ENCODE measurements around the gene EEF1AKMT2.

EEF1AKMT2 gene

DNA sequence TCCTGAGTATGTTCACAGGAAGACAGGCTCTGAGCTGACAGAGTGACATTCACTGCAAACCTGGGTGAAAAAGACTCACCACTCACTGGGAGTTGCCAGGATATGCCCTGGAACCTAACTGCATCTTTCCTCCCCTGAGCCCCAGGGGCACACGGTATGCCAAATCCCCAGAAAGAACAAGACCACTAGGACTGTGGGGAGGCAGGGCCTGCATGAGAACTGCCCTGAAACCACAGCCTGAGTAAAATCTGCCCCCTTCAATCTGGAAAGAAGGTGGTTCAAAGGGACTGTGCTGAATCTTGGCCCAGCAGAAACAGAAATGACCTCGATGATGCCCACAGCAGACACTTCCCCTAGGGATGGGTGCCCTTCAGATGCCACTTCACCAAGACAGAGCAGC, 54.0 kb downstream of the EEF1AKMT2 start:
- DNase-seq (ENCODE audit: low spot score), result no peak

DNA sequence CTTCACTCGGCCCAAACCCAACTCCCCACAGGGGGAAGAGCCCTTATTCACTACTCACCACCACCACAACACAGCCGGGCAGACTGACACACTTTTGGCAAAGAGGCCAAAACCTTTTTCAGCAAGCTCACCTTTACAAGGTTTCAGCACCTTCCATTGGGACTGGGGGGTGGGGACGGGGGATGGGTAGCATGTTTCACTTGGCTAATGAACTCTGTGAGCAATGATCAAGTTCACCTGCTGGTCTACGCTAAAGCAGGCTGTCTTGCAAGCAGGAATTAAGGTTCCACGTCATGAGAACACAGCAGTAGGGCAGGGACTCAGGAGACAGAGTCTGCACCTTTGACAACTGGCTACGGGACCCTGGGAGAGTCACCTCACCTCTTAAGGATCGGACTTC, 54.5 kb downstream of the EEF1AKMT2 start:
- DNase-seq (ENCODE audit: low spot score), result no peak

DNA sequence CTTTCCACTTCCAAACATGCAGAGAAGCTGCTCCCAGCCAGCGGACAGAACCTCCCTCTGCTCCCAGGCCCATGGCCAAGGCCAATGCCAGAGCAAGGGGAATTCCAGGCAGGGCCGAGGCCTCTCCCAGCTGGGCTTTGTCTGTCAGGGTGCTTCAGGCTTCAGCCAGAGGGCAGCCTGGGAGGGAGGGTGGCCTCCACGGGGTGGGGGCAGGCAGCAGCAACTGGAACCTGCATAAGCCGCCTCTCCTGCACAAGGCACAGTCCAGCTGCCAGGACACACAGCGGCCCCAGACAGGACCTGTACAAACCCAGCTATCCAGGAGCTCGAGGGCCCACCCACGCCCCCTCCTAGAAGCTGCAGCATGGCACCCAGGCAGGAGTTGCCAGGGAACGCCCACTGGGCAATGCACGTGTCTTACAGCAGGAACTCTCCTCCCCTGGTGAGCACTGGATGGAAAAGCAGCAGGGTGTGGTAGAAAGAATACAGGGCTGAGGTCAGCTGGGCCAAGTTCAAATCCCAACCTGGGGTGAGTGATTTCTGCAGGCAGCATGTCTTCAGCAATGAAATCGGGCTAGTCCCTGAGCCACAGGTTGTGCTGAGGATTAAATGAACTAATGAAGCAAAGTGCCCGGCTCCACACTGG, 55.1 kb downstream of the EEF1AKMT2 start:
- peak; percentile 43 for DNase-seq (ENCODE audit: low spot score)

DNA sequence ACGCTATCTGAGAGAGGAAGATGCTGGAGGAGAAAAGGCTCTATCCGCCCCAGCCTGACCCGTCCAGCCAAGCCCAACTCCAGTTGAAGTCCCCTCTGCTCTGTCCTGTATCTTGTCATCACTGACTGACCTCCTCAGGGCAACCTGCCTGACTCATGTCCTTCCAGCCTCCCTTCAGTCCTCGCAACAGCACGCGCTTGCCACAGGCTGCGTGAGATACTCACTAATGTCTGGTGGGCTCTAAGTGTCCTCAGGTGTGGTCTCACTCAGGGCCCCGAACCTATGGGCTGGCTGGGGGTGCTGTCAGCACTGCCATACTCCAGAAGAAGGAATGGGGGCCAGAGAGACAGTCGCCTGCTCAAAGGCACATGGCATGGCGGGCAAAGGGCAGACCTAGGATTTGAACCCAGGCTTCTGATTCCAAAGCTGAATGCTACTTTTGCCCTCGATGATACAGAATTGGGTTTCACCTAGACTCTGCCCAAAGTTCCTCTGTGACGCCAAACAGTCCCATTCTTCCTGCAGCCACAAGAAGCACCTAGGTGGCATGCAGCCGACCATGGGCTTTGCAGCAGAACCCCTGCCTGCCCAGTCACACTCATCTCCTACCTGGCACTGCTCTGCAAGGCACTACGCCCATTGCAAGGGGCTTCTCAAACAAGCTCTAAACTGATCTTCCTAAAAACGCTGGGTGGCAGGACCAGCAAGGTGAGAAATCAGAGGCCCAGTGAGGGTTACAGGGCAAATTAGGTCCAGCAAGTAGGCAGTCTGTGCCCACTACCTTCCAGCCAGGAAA, 56.0 kb downstream of the EEF1AKMT2 start:
- DNase-seq (ENCODE audit: low spot score), result no peak

DNA sequence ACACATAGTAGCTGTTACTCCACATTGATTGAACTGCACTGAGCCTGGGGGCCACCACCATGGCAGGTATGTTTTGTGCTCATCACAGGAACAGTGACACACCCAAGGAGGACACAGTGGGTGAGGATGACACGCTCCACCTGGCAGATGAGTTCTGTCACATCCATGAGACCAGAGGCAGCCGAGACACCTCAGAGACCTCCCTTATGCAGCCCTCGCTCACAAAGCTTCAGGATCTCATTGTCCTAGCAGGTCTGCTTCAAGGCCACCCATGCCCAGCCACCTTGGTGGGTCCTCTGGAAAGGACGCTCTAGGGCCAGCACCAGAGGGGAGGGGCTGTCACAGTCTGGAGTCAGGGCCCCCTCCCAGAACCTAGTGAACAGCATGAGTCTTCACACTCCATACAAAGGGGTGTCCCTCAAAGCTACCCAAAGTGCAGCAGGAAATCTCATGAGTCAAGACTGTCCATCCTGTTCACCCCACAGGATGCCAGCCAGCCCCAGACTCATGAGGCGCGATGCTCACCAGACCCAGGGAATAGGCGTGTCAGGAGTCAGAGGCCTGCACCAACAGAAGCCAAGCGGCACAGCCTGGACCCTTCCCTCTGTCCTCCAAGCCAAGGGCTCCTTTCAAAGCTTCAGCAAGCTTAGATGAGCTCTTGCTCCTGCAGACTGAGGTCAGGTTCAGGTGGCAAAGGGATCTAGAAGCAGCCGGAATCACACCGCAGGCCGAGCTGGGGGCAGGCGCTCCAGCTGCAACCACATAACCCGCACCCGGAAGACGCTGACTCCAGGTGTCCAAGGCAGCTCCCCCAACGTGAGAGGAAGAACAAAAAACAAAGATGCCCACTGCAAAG, 57.1 kb downstream of the EEF1AKMT2 start:
- DNase-seq (ENCODE audit: low spot score), result no peak

DNA sequence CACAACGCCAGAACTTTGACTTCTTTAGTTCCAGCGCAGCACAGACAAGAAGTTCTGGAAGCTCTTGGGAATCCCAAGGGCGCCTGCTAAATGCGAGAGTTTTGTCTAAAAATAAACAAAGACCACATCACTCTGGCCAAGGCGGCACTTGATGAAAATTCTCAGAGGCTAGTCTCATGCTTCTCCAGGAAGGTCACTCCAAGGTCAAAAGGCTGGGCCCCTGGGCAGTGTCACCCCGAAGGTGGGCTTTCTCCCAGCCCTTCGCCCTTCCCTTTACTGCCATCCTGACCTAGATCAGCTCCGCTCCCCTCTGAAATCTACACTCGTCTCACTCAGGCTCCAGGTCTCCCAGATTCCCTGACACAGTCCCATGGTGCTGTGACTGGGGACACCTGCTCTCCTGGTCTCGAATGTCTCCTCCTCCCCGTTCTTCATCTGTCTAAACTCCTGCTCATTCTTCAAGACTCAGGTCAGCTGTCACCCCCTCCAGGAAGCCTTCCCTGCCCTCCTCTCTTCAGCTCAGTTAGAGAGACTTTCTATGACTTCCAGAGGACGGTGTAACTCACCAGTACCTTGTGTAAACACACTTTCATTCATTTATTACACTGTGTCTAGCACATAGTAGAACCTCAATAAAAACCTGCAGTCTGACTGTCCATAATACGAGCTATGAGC, 58.0 kb downstream of the EEF1AKMT2 start:
- no peak for DNase-seq (ENCODE audit: low spot score)

DNA sequence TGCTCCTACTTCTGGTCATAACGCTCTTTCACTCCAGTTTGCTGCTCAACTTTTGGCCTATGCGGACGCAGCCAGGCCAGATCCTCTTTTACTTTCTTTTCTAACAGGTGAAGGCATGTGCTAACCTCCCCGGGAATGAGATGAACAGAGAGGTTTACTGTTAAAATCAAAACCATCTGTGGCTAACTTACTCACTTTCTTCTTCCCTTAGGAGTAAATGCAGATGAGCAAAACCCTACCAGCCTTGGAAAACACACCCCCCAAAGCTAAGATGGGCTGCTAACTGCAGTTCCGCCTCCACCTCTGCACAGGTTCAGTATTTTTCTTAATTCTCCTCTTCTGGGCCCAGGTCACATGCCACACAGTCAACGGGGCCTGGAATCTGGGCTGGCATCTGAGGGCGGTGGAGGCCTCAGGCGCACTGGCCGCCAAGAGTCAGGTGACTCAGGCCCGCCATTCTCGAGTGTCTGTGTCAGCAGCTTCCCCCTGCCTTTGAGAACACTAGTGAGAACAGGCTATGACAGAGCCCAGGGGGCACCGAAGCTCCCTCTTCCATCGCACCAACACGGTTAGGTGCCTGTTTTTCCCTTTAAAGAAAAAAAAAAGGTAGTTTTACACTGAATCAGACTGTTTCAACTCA, 58.6 kb downstream of the EEF1AKMT2 start:
- no peak for DNase-seq (ENCODE audit: low spot score)

DNA sequence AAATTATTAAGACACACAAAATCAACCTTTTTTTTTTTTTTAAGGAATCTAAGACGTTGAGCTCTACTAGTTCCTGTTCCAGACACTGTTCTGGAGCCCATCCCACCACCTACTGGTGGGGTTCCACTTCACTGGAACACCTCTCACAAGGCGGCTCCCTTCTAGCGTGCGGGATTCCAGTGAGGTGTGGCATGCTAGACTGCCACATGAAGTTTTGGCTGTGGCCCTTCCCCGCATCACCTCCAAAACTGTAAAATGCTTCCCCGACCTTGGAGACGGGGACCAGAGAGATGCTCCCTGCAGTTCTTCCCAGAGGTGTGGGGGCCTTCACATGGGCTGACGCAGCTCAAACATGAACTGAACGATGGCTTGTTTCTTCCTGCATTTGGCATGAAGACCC, 60.1 kb downstream of the EEF1AKMT2 start:
- DNase-seq (ENCODE audit: low spot score), result no peak

DNA sequence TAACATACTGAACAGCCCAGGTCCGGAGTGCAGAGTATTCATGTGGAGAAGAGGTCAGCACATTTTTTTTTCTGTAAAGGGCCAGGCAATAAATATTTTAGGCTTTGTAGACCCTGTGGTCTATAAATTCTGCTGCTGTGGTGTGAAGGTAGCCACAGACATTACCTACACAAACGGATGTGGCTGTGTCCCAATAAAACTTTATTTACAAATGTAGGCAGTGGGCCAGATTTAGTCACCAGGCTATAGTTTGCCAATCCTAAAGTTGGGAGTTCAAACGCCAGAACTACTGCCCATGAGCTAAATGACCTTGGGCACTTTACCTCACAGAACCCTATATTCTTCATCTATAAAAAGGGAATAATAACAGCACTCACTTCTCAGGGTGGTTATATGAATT, 60.9 kb downstream of the EEF1AKMT2 start:
- no peak for DNase-seq (ENCODE audit: low spot score)

DNA sequence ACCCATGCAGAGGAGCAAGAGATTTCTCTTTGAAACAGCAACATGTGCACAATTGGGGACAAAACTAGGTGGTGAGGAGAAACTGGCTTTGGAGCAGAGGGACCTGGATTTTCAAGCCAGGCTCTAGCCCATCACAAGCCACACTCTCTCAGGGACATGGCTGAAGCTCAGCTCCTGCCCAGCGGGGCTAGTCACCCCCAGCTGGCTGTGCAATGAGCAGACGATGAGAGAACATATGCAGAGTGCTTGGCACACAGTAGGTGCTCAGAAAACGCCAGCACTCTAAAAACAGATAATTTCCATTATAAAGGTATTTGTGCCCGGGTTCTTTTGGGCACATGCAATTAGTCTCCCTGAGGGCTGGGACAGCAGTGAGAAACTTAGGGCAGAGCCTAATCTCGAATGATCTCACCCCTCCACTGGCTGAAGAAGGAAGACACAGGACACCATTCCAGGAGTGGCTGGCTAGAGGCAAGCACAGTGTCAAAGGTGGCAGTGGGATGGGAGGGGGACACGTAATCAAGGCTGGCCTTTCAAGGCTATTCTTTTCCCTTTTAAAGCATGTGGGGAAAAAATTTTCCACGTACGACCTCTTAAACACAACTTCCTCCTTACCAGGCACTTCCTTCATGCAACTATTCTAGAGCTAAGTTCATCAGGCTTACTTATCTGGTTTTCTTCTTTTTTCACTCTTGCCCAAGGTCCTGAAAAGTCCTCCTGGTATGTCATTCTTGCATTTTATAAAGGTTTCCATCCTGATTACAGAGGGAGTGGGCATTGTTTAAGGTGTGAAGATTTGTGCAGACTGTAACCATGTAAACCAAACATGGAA, 62.6 kb downstream of the EEF1AKMT2 start:
- DNase-seq (ENCODE audit: low spot score), result no peak

DNA sequence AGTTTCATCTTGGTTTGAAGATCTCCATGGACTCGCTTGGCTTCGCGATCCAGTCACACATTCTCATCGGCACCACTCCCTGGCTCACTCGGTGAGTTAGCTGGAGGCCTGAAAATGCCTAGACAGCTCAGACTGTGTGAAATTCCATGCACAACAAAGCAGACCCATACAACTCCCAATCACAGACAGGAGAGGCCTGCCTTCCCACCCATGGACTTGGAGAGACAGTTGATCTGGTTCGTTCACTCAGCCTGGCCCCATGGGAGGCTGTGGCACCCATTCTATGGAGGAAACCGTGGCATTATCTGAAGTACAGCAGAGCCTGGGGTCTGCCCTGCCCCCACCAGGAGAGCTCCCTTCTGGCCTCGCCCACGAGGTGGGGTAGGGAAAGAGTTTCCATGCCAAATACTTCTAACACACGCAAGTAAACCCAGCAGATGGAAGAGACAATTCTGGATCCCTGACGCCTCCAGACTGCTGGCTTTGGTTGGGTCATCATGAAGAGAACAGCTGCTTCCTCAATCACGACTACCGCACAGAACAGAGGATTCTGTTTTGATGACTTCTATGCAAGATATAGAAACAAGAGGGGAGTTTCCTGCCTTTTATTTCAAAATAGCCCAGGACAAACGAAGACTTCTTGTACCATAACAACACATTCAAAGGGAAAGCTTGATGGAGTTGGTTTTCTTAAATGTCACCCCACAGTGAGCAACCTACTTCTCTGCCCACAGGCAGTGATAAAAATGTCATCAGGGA, 63.4 kb downstream of the EEF1AKMT2 start:
- no peak for DNase-seq (ENCODE audit: low spot score)

DNA sequence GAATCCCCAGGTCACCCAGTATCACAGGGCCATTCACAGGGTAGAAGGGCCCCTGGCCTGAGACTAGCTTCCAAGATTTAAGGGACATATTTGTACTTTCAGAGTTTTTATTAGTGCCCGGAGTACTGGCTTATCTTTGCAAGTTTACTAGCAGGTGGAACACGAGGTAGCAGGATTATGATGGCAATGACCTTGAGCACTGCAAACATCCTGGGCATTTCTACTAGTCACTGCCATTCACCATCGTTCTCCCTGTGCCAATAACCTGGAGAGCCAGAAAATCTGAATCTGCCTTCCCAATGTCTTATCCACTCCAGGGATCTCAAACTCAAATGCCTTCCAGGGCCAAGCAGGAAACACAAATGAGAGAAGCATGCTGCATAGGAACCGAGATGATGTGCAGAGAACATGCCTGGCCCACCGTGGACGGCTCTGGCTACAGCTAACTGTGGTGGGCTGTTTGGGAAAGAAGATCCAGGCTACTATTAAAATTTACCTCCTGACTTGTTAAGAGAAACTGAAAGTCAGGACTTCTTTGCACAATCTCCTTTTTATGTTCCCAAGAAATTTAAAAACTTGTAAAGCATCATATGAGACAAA, 64.2 kb downstream of the EEF1AKMT2 start:
- no peak for DNase-seq (ENCODE audit: low spot score)

DNA sequence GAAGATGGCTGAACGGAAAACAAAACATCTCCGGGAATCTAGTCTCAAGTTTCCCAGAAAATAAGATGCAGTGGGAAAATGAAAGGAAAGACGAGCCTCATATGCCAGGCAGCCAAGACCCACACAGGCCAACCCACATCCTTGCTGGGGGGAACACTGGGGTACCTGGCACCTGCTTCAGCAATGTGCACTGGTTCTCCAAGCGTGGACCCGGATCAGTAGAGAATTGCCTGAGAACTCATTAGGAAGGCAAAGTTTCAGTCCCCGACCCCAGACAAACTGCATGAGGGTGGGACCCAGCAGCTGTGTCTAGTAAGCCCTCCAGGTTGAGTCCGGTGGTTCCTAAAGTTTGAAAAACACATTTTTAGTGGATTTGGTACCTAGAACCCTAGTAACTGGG, 65.9 kb downstream of the EEF1AKMT2 start:
- DNase-seq (ENCODE audit: low spot score), result no peak

DNA sequence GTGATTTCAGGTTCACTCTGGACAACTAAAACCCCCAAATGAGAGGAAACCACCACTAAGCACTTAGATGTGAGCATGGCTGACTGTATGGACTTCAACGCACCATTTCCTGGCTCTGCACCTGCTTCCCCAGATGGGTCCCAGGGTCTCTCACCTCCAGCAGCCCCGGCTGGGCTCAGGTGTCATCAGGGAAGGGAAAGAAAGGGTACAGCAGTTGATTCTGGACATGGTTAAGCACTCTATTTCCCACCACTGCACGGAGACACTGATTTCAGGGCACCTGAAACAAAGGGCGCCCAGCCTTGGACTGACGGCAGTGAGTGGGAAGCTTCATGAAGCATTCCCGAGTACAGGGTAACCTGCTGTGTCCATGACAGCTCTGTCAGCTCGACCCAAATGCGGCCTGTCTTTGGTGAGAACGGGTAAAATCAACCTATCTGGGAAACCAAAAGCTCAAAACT, 66.5 kb downstream of the EEF1AKMT2 start:
- no peak for DNase-seq (ENCODE audit: low spot score)

DNA sequence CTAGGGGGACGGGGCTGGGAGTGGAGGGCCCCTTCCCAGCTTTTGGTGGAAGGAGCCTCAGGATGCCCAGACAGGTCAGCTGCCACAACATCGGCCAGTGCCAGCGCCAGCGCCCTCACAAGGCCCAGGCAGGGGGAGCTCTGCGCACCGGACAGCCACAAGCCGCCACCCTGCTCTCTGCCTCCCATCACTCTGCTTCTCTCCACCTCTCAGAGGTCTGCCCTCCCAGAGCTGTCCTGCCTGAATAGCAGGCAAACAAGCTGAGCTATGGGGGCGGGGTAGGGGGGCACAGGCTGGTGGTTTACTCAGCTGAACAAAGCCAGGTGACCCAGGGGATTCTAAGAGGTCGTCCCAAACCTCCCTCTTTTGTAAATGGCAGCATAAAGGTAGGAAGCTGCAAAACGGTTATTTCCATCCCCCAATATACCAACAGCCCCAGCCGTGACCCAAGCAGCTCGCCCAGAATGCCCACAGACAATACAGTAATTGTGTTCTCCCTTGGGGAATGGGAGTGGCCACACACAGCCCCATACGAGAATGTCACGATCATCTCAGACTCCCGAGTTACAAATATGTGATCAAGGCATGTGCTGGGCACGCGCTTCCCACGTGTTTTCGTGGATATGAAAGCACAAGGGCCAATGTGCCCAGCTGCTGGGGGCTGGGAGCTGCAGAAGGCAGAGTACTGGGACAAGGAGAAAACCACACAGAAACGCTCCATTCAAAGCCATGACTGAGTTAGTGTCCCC, 67.2 kb downstream of the EEF1AKMT2 start:
- no peak for DNase-seq (ENCODE audit: low spot score)

DNA sequence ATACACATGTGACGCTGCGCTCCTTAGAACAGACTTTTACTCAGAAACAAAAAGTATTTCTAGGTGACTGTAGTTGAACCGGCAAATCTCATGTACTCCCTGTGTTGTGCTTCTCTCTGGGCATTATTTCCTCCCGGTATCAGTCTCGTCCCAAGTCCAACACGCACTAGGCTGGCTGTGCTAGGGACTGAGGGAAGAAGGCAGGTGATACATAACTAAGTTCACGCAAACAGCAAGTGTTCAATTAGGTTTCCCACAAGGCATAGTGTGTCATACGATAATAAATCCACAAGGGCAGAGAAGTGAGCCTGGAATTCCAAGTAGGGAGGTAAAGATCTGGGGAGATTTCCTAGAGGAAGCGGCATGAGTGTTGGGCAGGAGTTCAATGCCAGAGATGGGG, 67.9 kb downstream of the EEF1AKMT2 start:
- no peak for DNase-seq (ENCODE audit: low spot score)

DNA sequence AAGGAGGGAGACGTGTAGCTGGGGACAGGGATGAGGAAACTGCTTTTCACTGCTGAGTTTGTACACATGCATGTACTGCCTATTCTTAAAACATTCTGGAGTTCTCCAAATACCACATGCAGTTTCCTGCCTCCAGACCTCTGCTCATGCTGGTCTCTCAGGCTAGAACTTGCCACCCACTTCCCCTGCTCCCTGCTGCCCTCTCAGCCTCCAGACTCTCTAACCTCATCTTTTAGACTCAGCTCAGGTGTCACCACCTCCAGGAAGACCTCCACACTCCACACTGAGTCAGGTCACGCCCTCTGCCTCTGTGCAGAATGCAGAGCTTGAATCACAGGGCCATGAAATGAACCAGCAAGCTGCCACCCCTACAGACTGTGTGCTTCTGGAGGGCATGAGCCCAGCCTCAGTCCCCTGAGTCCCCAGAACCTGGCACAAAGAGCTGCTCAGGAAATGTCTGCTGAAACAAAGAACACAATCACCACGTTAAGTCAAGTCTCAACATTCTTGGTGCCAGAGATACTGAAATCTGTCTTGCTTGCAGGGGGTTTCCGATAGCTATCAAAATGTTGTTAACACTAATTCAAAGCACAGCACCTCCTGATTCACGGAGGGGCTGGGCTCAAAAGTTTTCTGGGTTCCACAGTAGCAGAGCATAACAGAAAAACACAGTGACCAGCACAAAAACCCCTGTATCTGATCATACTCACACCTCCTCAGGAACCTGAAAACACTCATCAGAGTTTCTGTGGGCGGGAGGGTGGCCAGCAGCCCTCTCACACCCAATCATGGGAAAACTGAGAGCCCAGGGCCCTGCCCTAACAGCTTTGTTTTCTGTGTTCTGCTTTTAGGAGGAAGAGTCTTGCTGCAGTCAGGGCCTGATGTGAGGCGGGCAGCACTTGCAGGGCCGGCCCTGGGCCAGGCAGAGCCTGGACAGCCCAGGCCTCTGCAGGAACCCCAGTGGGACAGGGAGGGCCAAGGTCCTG, 68.6 kb downstream of the EEF1AKMT2 start:
- DNase-seq (ENCODE audit: low spot score), result no peak

Data from iPS-NIHi11 (cell line).